H1 (cell line): ENCODE results near the gene ZBTB9.

Experiments
- CHD2 ChIP-seq: IDR thresholded peaks from 2 replicates; pipeline ENCODE4 v1.6.1; 2012; ENCODE audit warnings: low read length, improper control_type of control experiment
- JUN ChIP-seq: IDR thresholded peaks from 2 replicates; pipeline ENCODE4 v1.6.1; 2011; ENCODE audit warnings: low read depth, mild to moderate bottlenecking, improper control_type of control experiment, low read length
- MAFK ChIP-seq: IDR thresholded peaks from 2 replicates; pipeline ENCODE4 v1.6.1; 2012; ENCODE audit warnings: low read depth, mild to moderate bottlenecking, improper control_type of control experiment, low read length
- SIN3A ChIP-seq, 2 experiments: IDR thresholded peaks in 1 of 2; conservative IDR thresholded peaks in 1 of 2; 2 replicates each; pipeline ENCODE4 v1.6.1; 2011 to 2012; ENCODE audit warnings: low read length in 2 of 2, improper control_type of control experiment in 1 of 2, low read depth in 1 of 2, mild to moderate bottlenecking in 1 of 2
- SUZ12 ChIP-seq: fragments of 200-600 bp; sonication (generic); IDR thresholded peaks from 2 replicates; pipeline ENCODE4 v1.6.1; 2012; ENCODE audit warnings: mild to moderate bottlenecking, inconsistent platforms, low read length, moderate library complexity, mixed read lengths
- TEAD4 ChIP-seq: IDR thresholded peaks from 2 replicates; pipeline ENCODE4 v1.6.1; 2012; ENCODE audit warnings: low read depth, low read length, inconsistent platforms, mixed read lengths
- YY1 ChIP-seq: IDR thresholded peaks from 2 replicates; pipeline ENCODE4 v1.6.1; 2011; ENCODE audit warnings: low read depth, mild to moderate bottlenecking, low read length
- ZNF274 ChIP-seq: IDR thresholded peaks from 2 replicates; pipeline ENCODE4 v1.7.0; 2012; ENCODE audit warnings: low read length, borderline replicate concordance; ENCODE audit errors: extremely low read depth
- TF ChIP-seq, protein P1 (sequence below), 3 experiments: IDR thresholded peaks; 1 replicate in 2 of 3; 2 replicates in 1 of 3; pipeline versions ENCODE4 v1.5.1 to v1.6.1; 2011; ENCODE audit warnings: low read length in 3 of 3, mild to moderate bottlenecking in 3 of 3, inconsistent platforms in 2 of 3, low read depth in 1 of 3, moderate library complexity in 1 of 3; ENCODE audit not compliant: insufficient read depth in 1 of 3; ENCODE audit errors: control extremely low read depth in 1 of 3
- TF ChIP-seq, protein P2 (sequence below): IDR thresholded peaks from 2 replicates; pipeline ENCODE4 v1.6.1; 2012; ENCODE audit warnings: inconsistent platforms

DNA sequence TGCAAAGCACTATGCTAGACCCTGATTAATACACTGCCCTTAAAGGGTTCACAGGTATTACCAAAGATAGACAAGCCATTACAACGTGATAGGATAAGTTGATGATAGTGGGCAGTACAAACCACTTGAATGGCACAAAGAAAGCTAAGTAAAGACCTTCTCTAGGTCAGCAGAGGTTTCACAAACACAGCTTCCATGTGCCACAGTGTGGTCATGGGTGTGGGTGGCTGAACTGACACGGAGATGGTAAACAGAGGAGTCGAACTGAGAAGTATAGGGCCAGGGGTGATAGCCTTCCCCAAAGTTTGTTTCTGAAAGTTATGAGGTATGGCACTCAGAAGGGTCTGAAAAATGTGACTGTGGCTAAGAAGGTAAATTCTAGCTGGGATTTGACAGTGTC lies 4.3 kb downstream of the ZBTB9 start:
- TF ChIP-seq SUZ12 (no peak), YY1 (no peak), TEAD4 (no peak), ZNF274 (no peak), MAFK (no peak), CHD2 (no peak), JUN (no peak), SIN3A (conservative IDR thresholded peaks at IDR 0.05 in 1 of 2, IDR thresholded peaks at IDR 0.05 in 1 of 2; ENCODE audit: low read depth in 1 of 2, low read length in 2 of 2) (no peak)
- TF ChIP-seq, protein P1, sequence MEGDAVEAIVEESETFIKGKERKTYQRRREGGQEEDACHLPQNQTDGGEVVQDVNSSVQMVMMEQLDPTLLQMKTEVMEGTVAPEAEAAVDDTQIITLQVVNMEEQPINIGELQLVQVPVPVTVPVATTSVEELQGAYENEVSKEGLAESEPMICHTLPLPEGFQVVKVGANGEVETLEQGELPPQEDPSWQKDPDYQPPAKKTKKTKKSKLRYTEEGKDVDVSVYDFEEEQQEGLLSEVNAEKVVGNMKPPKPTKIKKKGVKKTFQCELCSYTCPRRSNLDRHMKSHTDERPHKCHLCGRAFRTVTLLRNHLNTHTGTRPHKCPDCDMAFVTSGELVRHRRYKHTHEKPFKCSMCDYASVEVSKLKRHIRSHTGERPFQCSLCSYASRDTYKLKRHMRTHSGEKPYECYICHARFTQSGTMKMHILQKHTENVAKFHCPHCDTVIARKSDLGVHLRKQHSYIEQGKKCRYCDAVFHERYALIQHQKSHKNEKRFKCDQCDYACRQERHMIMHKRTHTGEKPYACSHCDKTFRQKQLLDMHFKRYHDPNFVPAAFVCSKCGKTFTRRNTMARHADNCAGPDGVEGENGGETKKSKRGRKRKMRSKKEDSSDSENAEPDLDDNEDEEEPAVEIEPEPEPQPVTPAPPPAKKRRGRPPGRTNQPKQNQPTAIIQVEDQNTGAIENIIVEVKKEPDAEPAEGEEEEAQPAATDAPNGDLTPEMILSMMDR (IDR thresholded peaks at IDR 0.05; ENCODE audit: control extremely low read depth in 1 of 3, insufficient read depth in 1 of 3, low read depth in 1 of 3, low read length in 3 of 3) = no peak
- TF ChIP-seq, protein P2, sequence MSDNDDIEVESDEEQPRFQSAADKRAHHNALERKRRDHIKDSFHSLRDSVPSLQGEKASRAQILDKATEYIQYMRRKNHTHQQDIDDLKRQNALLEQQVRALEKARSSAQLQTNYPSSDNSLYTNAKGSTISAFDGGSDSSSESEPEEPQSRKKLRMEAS = no peak
